Neural cell (in vitro differentiated cells): ENCODE results near the gene SLC6A18. TPM values are rescaled to one million over a fixed set of nuclear protein-coding genes. Genes with fewer than 3 reads are reported as not detected.
"Not testable (repeated sequence)": the region's sequence is repeated elsewhere in the genome, so short reads cannot be mapped to it uniquely, and the experiment has no call there.

Experiments used
- H2AFZ ChIP-seq: fragments of 200-600, 300-800 bp; sonication (generic), shearing (Covaris generic); 2 replicates; pipeline ENCODE4 v1.6.0; 2014; ENCODE audit warnings: low read depth, mild to moderate bottlenecking, antibody characterized with exemption, low read length, moderate library complexity
- H3F3A ChIP-seq: fragments of 200-600 bp; shearing (Covaris generic); 2 replicates; pipeline ENCODE4 v1.6.1; 2016; ENCODE audit warnings: mild to moderate bottlenecking, moderate library complexity, mixed read lengths, antibody characterized with exemption, low read length; ENCODE audit not compliant: insufficient read depth, poor library complexity, severe bottlenecking
- H3K27ac ChIP-seq: fragments of 200-600, 300-800 bp; sonication (generic), shearing (Covaris generic); 2 replicates; pipeline ENCODE4 v1.5.1; 2014; ENCODE audit warnings: mild to moderate bottlenecking, low read length, moderate library complexity
- H3K27me3 ChIP-seq: fragments of 300-800, 200-600 bp; sonication (generic), shearing (Covaris generic); 2 replicates; pipeline ENCODE4 v1.6.0; 2014; ENCODE audit warnings: mild to moderate bottlenecking, low read depth, low read length, moderate library complexity; ENCODE audit not compliant: insufficient read depth
- H3K36me3 ChIP-seq: fragments of 300-800, 200-600 bp; sonication (generic), shearing (Covaris generic); 2 replicates; pipeline ENCODE4 v1.5.1; 2014; ENCODE audit warnings: mild to moderate bottlenecking, antibody characterized with exemption, low read length, moderate library complexity; ENCODE audit not compliant: insufficient read depth
- H3K4me2 ChIP-seq: fragments of 300-800, 200-600 bp; sonication (generic), shearing (Covaris generic); 2 replicates; pipeline ENCODE4 v1.6.0; 2014; ENCODE audit warnings: mild to moderate bottlenecking, low read length
- H3K4me3 ChIP-seq: fragments of 300-800, 200-600 bp; sonication (generic), shearing (Covaris generic); 2 replicates; pipeline ENCODE4 v1.5.1; 2014; ENCODE audit warnings: mild to moderate bottlenecking, low read length, moderate library complexity
- H3K79me2 ChIP-seq: fragments of 200-600 bp; shearing (Covaris generic); replicated peaks from 2 replicates; pipeline ENCODE4 v1.6.0; 2014; ENCODE audit warnings: mild to moderate bottlenecking, low read length, moderate library complexity; ENCODE audit not compliant: insufficient read depth
- H3K9ac ChIP-seq: fragments of 300-800, 200-600 bp; sonication (generic), shearing (Covaris generic); 2 replicates; pipeline ENCODE4 v1.6.1; 2016; ENCODE audit warnings: mild to moderate bottlenecking, low read length, mixed read lengths
- H3K9me2 ChIP-seq: fragments of 200-600 bp; shearing (Covaris generic); 2 replicates; pipeline ENCODE4 v1.6.1; 2016; ENCODE audit warnings: mild to moderate bottlenecking, low read length, mixed read lengths; ENCODE audit not compliant: insufficient read depth
- H3K9me3 ChIP-seq: fragments of 200-600, 300-800 bp; sonication (generic), shearing (Covaris generic); 2 replicates; pipeline ENCODE4 v1.6.1; 2016; ENCODE audit warnings: mild to moderate bottlenecking, mixed run types, low read length, moderate library complexity, mixed read lengths
- H4K20me1 ChIP-seq: fragments of 200-600 bp; shearing (Covaris generic); 2 replicates; pipeline ENCODE4 v1.6.1; 2016; ENCODE audit warnings: mild to moderate bottlenecking, mixed run types; ENCODE audit not compliant: insufficient read depth
- EP300 ChIP-seq: fragments of 450-650 bp; conservative IDR thresholded peaks from 2 replicates; pipeline ENCODE4 v1.6.1; 2014; ENCODE audit warnings: antibody characterized with exemption, mild to moderate bottlenecking, moderate library complexity; ENCODE audit not compliant: poor library complexity, severe bottlenecking
- EZH2 ChIP-seq: fragments of 200-600, 300-800 bp; shearing (Covaris generic), sonication (generic); IDR thresholded peaks from 2 replicates; pipeline ENCODE4 v1.6.1; 2014; ENCODE audit warnings: antibody characterized with exemption, low read length, borderline replicate concordance, mild to moderate bottlenecking; ENCODE audit not compliant: insufficient read depth, poor library complexity, severe bottlenecking
- MXI1 ChIP-seq: fragments of 450-650 bp; conservative IDR thresholded peaks from 2 replicates; pipeline ENCODE4 v1.6.1; 2014; ENCODE audit warnings: antibody characterized with exemption, mild to moderate bottlenecking; ENCODE audit not compliant: poor library complexity, severe bottlenecking
- POLR2AphosphoS5 ChIP-seq: IDR thresholded peaks from 2 replicates; pipeline ENCODE4 v1.6.1; 2012
- RAD21 ChIP-seq: fragments of 450-650 bp; conservative IDR thresholded peaks from 2 replicates; pipeline ENCODE4 v1.6.1; 2014; ENCODE audit warnings: antibody characterized with exemption, mild to moderate bottlenecking, moderate library complexity
- REST ChIP-seq: IDR thresholded peaks from 2 replicates; pipeline ENCODE4 v1.6.1; 2012; ENCODE audit warnings: borderline replicate concordance
- SMC3 ChIP-seq: fragments of 450-650 bp; conservative IDR thresholded peaks from 2 replicates; pipeline ENCODE4 v1.6.1; 2014; ENCODE audit warnings: antibody characterized with exemption, mild to moderate bottlenecking, moderate library complexity; ENCODE audit not compliant: poor library complexity
- TAF1 ChIP-seq: IDR thresholded peaks from 2 replicates; pipeline ENCODE4 v1.6.1; 2012; ENCODE audit warnings: low read depth
- polyA plus RNA-seq: library from polyadenylated mRNA; depleted of rRNA; stranded (reverse); fragments of >200 nt; gene quantifications from 2 replicates; pipeline ENCODE4 v1.2.3, GENCODE V29; 2014
- TF ChIP-seq, protein P1 (sequence below): fragments of 450-650 bp; IDR thresholded peaks from 2 replicates; pipeline ENCODE4 v1.5.1; 2014; ENCODE audit warnings: antibody characterized with exemption, mild to moderate bottlenecking, moderate library complexity; ENCODE audit not compliant: poor library complexity, severe bottlenecking

The SLC6A18 gene
- polyA plus RNA-seq, 1 donor from 2014 or later = not detected

DNA sequence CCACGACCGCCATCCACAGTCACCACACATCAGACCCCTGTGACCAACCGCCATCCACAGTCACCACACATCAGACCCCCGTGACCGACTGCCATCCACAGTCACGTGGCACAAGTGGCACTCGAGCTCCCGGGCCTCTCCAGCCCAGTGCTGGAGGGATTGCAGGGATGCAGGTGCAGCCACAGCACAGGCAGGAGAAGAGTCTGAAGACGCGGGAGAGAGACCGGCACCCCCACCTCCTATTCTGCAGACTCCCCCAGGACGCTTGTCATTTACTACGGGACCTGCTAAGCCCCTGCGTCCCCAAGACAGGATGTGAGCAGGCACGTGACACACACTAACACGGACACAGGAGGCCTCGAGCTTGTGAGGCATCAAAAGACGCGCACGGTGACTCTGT is 48.6 kb downstream of the SLC6A18 start:
- H3K36me3 ChIP-seq = no peaks in the 10 kb centered on the region
- H3K79me2 ChIP-seq = no peaks in the 10 kb centered on the region
- H3K9me3 ChIP-seq = no peaks in the 10 kb centered on the region
- H2AFZ ChIP-seq = no peak overlapping the region
- no peak overlapping the region for H3K27ac ChIP-seq
- no peak overlapping the region for H3K4me2 ChIP-seq
- no peaks in the 10 kb centered on the region for H3K27me3 ChIP-seq
- H3F3A ChIP-seq = no peaks in the 10 kb centered on the region
- H4K20me1 ChIP-seq = no peaks in the 10 kb centered on the region
- TF ChIP-seq SMC3 = no peak
- H3K9ac ChIP-seq = no peak overlapping the region
- H3K9me2 ChIP-seq = no peaks in the 10 kb centered on the region
- no peak overlapping the region for H3K4me3 ChIP-seq

DNA sequence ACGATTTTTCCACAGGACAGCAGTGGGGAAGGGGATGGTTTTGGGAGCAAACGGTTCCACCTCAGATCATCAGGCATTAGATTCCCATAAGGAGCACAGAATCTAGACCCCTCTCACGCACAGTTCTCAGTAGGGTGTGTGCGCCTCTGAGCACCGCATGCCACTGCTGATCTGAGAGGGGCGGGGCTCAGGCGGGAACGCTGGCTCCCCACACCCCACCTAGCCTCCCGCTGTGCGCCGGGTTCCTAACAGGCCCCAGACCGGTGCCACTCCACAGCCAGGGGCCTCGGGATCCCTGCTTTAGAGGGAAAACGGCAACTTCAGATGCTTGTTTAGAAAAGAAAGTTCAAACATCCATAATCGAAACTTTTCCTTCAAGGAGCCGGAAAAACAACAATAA is 49.3 kb downstream of the SLC6A18 start:
- Histone ChIP-seq H3K27ac (no peak overlapping the region), H3K9me2 (no peaks in the 10 kb centered on the region), H3K9me3 (no peaks in the 10 kb centered on the region), H3K36me3 (no peaks in the 10 kb centered on the region), H4K20me1 (no peaks in the 10 kb centered on the region), H3K79me2 (no peaks in the 10 kb centered on the region), H3K9ac (no peak overlapping the region), H3K27me3 (no peaks in the 10 kb centered on the region), H2AFZ (no peak overlapping the region), H3F3A (no peaks in the 10 kb centered on the region), H3K4me3 (no peak overlapping the region), H3K4me2 (no peak overlapping the region)
- TF ChIP-seq, protein P1, sequence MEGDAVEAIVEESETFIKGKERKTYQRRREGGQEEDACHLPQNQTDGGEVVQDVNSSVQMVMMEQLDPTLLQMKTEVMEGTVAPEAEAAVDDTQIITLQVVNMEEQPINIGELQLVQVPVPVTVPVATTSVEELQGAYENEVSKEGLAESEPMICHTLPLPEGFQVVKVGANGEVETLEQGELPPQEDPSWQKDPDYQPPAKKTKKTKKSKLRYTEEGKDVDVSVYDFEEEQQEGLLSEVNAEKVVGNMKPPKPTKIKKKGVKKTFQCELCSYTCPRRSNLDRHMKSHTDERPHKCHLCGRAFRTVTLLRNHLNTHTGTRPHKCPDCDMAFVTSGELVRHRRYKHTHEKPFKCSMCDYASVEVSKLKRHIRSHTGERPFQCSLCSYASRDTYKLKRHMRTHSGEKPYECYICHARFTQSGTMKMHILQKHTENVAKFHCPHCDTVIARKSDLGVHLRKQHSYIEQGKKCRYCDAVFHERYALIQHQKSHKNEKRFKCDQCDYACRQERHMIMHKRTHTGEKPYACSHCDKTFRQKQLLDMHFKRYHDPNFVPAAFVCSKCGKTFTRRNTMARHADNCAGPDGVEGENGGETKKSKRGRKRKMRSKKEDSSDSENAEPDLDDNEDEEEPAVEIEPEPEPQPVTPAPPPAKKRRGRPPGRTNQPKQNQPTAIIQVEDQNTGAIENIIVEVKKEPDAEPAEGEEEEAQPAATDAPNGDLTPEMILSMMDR = no peak
- TF ChIP-seq RAD21 = no peak
- no peak for TF ChIP-seq SMC3
- TF ChIP-seq MXI1 = no peak
- TF ChIP-seq EP300 = no peak
- TF ChIP-seq TAF1 = no peak
- no peak for TF ChIP-seq REST
- no peak for TF ChIP-seq POLR2AphosphoS5
- TF ChIP-seq EZH2 = no peak

DNA sequence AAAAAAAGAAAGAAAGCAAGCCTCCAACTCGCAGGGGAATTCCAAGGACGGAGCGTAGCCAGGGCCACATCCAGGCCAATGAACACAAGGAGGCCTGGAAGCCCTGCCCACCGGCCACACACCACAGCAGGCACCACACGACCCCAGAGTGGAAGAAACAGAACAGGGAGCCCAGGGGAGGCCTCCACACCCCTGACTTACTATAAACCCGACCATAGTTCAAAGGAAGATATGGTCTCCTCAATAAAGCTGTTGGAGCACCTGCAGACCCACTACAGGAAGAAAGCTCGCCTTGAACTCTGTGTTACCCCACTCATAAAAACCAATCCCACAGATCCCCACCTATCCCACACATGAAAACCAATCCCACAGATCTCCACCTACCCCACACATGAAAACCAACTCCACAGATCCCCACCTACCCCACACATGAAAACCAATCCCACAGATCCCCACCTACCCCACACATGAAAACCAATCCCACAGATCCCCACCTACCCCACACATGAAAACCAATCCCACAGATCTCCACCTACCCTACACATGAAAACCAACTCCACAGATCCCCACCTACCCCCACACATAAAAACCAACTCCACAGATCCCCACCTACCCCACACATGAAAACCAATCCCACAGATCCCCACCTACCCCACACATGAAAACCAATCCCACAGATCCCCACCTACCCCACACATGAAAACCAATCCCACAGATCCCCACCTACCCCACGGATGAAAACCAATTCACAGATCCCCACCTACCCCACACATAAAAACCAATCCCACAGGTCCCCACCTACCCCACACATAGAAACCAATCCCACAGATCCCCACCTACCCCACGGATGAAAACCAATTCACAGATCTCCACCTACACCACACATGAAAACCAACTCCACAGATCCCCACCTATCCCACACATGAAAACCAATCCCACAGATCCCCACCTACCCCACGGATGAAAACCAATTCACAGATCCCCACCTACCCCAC is 50.5 kb downstream of the SLC6A18 start:
- H3K4me3 ChIP-seq, H3K9ac ChIP-seq, H3K36me3 ChIP-seq, H3F3A ChIP-seq, H3K27ac ChIP-seq, H4K20me1 ChIP-seq, H2AFZ ChIP-seq, H3K79me2 ChIP-seq, H3K9me3 ChIP-seq, H3K27me3 ChIP-seq, H3K9me2 ChIP-seq, H3K4me2 ChIP-seq: not testable (repeated sequence)
